GM23338 (cell line): Measurements from ENCODE around the gene CEP55. TPM values are rescaled to one million over a fixed set of nuclear protein-coding genes. Genes with fewer than 3 reads are reported as not detected.

Experiments
- ATAC-seq: fragments of 200-7000 bp; cut with Tn5 transposase; 3 replicates; pipeline ENCODE4 v1.9.1; 2020
- DNase-seq: peaks from one replicate; pipeline ENCODE4 v3.0.0-alpha.2; 2015; ENCODE audit warnings: low spot score
- H2AFZ ChIP-seq: fragments of 200-600 bp; sonication (generic); 2 replicates; pipeline ENCODE4 v1.8.0; 2016; ENCODE audit warnings: antibody characterized with exemption, mild to moderate bottlenecking, moderate library complexity
- H3F3A ChIP-seq: fragments of 200-600 bp; sonication (generic); replicated peaks from 2 replicates; pipeline ENCODE4 v1.8.0; 2017; ENCODE audit warnings: antibody characterized with exemption, mixed run types, low read depth
- H3K27ac ChIP-seq: fragments of 200-600 bp; sonication (generic); 2 replicates; pipeline ENCODE4 v1.6.1; 2016; ENCODE audit warnings: low read depth
- H3K27me3 ChIP-seq: fragments of 200-600 bp; sonication (generic); 2 replicates; pipeline ENCODE4 v1.8.0; 2016; ENCODE audit warnings: mild to moderate bottlenecking, mixed run types, moderate library complexity; ENCODE audit not compliant: insufficient read depth
- H3K36me3 ChIP-seq: fragments of 200-600 bp; sonication (generic); 2 replicates; pipeline ENCODE4 v1.8.0; 2016; ENCODE audit warnings: mild to moderate bottlenecking; ENCODE audit not compliant: insufficient read depth
- H3K4me1 ChIP-seq: fragments of 200-600 bp; sonication (generic); 2 replicates; pipeline ENCODE4 v1.8.0; 2016; ENCODE audit warnings: mild to moderate bottlenecking, moderate library complexity; ENCODE audit not compliant: insufficient read depth
- H3K4me2 ChIP-seq: fragments of 200-600 bp; sonication (generic); 2 replicates; pipeline ENCODE4 v1.7.1; 2017; ENCODE audit warnings: mixed run types
- H3K4me3 ChIP-seq: fragments of 200-600 bp; sonication (generic); 2 replicates; pipeline ENCODE4 v1.6.1; 2016; ENCODE audit warnings: mixed run types
- H3K79me2 ChIP-seq: fragments of 200-600 bp; sonication (generic); replicated peaks from 2 replicates; pipeline ENCODE4 v1.8.0; 2017; ENCODE audit warnings: mild to moderate bottlenecking; ENCODE audit not compliant: insufficient read depth
- H3K9me2 ChIP-seq: fragments of 200-600 bp; sonication (generic); 2 replicates; pipeline ENCODE4 v1.8.0; 2017; ENCODE audit not compliant: insufficient read depth
- H4K20me1 ChIP-seq: fragments of 200-600 bp; sonication (generic); replicated peaks from 2 replicates; pipeline ENCODE4 v1.8.0; 2017; ENCODE audit warnings: mild to moderate bottlenecking; ENCODE audit not compliant: insufficient read depth
- H3K27ac Mint-ChIP-seq: 2 replicates; pipeline ENCODE4 v1.8.0; 2020; ENCODE audit warnings: inconsistent platforms, mild to moderate bottlenecking, moderate library complexity, mixed read lengths
- H3K27me3 Mint-ChIP-seq: 3 replicates; pipeline ENCODE4 v1.8.0; 2022; ENCODE audit warnings: low read depth, mild to moderate bottlenecking, moderate library complexity, mixed read lengths, inconsistent platforms; ENCODE audit not compliant: insufficient read depth, poor library complexity
- H3K36me3 Mint-ChIP-seq: 3 replicates; pipeline ENCODE4 v1.8.0; 2021; ENCODE audit warnings: low read depth, mild to moderate bottlenecking, inconsistent platforms, moderate library complexity, mixed read lengths
- H3K4me1 Mint-ChIP-seq: 3 replicates; pipeline ENCODE4 v1.8.0; 2020; ENCODE audit warnings: mild to moderate bottlenecking, inconsistent platforms, mixed read lengths
- H3K4me3 Mint-ChIP-seq: 3 replicates; pipeline ENCODE4 v1.8.0; 2021; ENCODE audit warnings: moderate library complexity, mild to moderate bottlenecking, inconsistent platforms, mixed read lengths
- H3K9me3 Mint-ChIP-seq: 3 replicates; pipeline ENCODE4 v1.8.0; 2020; ENCODE audit warnings: moderate library complexity, mild to moderate bottlenecking, inconsistent platforms, mixed read lengths
- CREB1 ChIP-seq: fragments of 250-450 bp; sonication (Bioruptor Pico); IDR thresholded peaks from 2 replicates; pipeline ENCODE4 v1.5.0; 2020; ENCODE audit warnings: low read depth, mild to moderate bottlenecking, moderate library complexity
- CTCF ChIP-seq, 2 experiments: fragments of 200-600 bp in 1 of 2; sonication (generic) in 1 of 2; conservative IDR thresholded peaks; 2 replicates each; pipeline versions ENCODE4 v1.5.1 to v1.6.1; 2016 to 2017; ENCODE audit warnings: antibody characterized with exemption in 2 of 2, low read depth in 2 of 2, mild to moderate bottlenecking in 2 of 2, moderate library complexity in 1 of 2
- EZH2 ChIP-seq: fragments of 200-600 bp; sonication (generic); IDR thresholded peaks from one replicate; pipeline ENCODE4 v1.8.0; 2017; ENCODE audit warnings: antibody characterized with exemption, mild to moderate bottlenecking, low read depth; ENCODE audit not compliant: unreplicated experiment
- EZH2phosphoT487 ChIP-seq: fragments of 200-600 bp; sonication (generic); IDR thresholded peaks from one replicate; pipeline ENCODE4 v1.8.1; 2018; ENCODE audit warnings: antibody characterized with exemption; ENCODE audit not compliant: unreplicated experiment
- JUNB ChIP-seq: IDR thresholded peaks from one replicate; pipeline ENCODE4 v1.6.1; 2016; ENCODE audit warnings: antibody characterized with exemption; ENCODE audit not compliant: unreplicated experiment
- NANOG ChIP-seq: IDR thresholded peaks from 2 replicates; pipeline ENCODE4 v1.6.1; 2016; ENCODE audit warnings: antibody characterized with exemption, borderline replicate concordance
- POLR2AphosphoS5 ChIP-seq: IDR thresholded peaks from 2 replicates; pipeline ENCODE4 v1.6.1; 2016; ENCODE audit warnings: antibody characterized with exemption, low read depth
- REST ChIP-seq: IDR thresholded peaks from one replicate; pipeline ENCODE4 v1.6.1; 2018; ENCODE audit warnings: antibody characterized with exemption; ENCODE audit not compliant: unreplicated experiment
- STAT1 ChIP-seq: IDR thresholded peaks from one replicate; pipeline ENCODE4 v1.6.1; 2016; ENCODE audit warnings: antibody characterized with exemption; ENCODE audit not compliant: unreplicated experiment
- ZNF114 ChIP-seq: fragments of 250-450 bp; sonication (Bioruptor Pico); IDR thresholded peaks from 2 replicates; pipeline ENCODE4 v1.5.0; 2020; ENCODE audit warnings: mild to moderate bottlenecking, moderate library complexity
- ZNF331 ChIP-seq: fragments of 250-450 bp; sonication (Bioruptor Pico); IDR thresholded peaks from 2 replicates; pipeline ENCODE4 v1.5.0; 2020; ENCODE audit warnings: low read depth, mild to moderate bottlenecking, moderate library complexity
- polyA plus RNA-seq: library from polyadenylated mRNA; unstranded; fragments of >200 nt; fragmentation: Nextera tagmentation; extraction: Ambion mirVana; gene quantifications from 2 replicates; pipeline ENCODE4 v1.2.1, GENCODE V29; 2016
- total RNA-seq: library from RNA; depleted of rRNA; stranded (reverse); fragments of >200 nt; shearing (Covaris generic); gene quantifications from 2 replicates; pipeline ENCODE4 v1.2.3, GENCODE V29; 2014
- TF ChIP-seq, protein P1 (sequence below): fragments of 250-450 bp; sonication (Bioruptor Pico); IDR thresholded peaks from 2 replicates; pipeline ENCODE4 v1.5.0; 2020; ENCODE audit warnings: mild to moderate bottlenecking, moderate library complexity
- TF ChIP-seq, protein P2 (sequence below): IDR thresholded peaks from 2 replicates; pipeline ENCODE4 v1.6.1; 2016; ENCODE audit warnings: antibody characterized with exemption

CEP55 gene
- total and polyA plus RNA-seq, 2 experiments from 2014 or later = 12.4 to 22.4 TPM

- Histone ChIP-seq H3K4me3 (no peak overlapping the region), H3K27me3 (no peaks in the 10 kb centered on the region), H4K20me1 (no peaks in the 10 kb centered on the region), H3K9me2 (no peaks in the 10 kb centered on the region), H2AFZ (no peak overlapping the region), H3K4me1 (0 out of 2 replicates have a peak, but pooled peaks cover 4% of the 10 kb centered on the region), H3K27ac (no peak overlapping the region), H3F3A (no peaks in the 10 kb centered on the region), H3K79me2 (no peaks in the 10 kb centered on the region), H3K4me2 (no peak overlapping the region), H3K36me3 (no peaks in the 10 kb centered on the region)
- DNase-seq = no peak
- peaks cover 3% of the 10 kb centered on the region for H3K27me3 Mint-ChIP-seq
- no peak overlapping the region for H3K27ac Mint-ChIP-seq
- H3K4me1 Mint-ChIP-seq = peaks cover 5% of the 10 kb centered on the region; the same call in 2 of the 3 replicates
- TF ChIP-seq EZH2 (no peak), CREB1 (no peak), JUNB (no peak), NANOG (no peak), CTCF (conservative IDR thresholded peaks at IDR 0.05; ENCODE audit: low read depth in 2 of 2) (no peak), ZNF114 (CRISPR knock-in tag) (no peak), EZH2phosphoT487 (no peak), REST (no peak), ZNF331 (no peak), STAT1 (no peak), POLR2AphosphoS5 (no peak)
- TF ChIP-seq, protein P1, sequence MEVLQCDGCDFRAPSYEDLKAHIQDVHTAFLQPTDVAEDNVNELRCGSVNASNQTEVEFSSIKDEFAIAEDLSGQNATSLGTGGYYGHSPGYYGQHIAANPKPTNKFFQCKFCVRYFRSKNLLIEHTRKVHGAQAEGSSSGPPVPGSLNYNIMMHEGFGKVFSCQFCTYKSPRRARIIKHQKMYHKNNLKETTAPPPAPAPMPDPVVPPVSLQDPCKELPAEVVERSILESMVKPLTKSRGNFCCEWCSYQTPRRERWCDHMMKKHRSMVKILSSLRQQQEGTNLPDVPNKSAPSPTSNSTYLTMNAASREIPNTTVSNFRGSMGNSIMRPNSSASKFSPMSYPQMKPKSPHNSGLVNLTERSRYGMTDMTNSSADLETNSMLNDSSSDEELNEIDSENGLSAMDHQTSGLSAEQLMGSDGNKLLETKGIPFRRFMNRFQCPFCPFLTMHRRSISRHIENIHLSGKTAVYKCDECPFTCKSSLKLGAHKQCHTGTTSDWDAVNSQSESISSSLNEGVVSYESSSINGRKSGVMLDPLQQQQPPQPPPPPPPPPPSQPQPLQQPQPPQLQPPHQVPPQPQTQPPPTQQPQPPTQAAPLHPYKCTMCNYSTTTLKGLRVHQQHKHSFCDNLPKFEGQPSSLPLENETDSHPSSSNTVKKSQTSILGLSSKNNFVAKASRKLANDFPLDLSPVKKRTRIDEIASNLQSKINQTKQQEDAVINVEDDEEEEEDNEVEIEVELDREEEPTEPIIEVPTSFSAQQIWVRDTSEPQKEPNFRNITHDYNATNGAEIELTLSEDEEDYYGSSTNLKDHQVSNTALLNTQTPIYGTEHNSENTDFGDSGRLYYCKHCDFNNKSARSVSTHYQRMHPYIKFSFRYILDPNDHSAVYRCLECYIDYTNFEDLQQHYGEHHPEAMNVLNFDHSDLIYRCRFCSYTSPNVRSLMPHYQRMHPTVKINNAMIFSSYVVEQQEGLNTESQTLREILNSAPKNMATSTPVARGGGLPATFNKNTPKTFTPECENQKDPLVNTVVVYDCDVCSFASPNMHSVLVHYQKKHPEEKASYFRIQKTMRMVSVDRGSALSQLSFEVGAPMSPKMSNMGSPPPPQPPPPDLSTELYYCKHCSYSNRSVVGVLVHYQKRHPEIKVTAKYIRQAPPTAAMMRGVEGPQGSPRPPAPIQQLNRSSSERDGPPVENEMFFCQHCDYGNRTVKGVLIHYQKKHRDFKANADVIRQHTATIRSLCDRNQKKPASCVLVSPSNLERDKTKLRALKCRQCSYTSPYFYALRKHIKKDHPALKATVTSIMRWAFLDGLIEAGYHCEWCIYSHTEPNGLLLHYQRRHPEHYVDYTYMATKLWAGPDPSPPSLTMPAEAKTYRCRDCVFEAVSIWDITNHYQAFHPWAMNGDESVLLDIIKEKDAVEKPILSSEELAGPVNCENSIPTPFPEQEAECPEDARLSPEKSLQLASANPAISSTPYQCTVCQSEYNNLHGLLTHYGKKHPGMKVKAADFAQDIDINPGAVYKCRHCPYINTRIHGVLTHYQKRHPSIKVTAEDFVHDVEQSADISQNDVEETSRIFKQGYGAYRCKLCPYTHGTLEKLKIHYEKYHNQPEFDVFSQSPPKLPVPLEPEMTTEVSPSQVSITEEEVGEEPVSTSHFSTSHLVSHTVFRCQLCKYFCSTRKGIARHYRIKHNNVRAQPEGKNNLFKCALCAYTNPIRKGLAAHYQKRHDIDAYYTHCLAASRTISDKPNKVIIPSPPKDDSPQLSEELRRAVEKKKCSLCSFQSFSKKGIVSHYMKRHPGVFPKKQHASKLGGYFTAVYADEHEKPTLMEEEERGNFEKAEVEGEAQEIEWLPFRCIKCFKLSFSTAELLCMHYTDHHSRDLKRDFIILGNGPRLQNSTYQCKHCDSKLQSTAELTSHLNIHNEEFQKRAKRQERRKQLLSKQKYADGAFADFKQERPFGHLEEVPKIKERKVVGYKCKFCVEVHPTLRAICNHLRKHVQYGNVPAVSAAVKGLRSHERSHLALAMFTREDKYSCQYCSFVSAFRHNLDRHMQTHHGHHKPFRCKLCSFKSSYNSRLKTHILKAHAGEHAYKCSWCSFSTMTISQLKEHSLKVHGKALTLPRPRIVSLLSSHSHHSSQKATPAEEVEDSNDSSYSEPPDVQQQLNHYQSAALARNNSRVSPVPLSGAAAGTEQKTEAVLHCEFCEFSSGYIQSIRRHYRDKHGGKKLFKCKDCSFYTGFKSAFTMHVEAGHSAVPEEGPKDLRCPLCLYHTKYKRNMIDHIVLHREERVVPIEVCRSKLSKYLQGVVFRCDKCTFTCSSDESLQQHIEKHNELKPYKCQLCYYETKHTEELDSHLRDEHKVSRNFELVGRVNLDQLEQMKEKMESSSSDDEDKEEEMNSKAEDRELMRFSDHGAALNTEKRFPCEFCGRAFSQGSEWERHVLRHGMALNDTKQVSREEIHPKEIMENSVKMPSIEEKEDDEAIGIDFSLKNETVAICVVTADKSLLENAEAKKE = no peak
- TF ChIP-seq, protein P2, sequence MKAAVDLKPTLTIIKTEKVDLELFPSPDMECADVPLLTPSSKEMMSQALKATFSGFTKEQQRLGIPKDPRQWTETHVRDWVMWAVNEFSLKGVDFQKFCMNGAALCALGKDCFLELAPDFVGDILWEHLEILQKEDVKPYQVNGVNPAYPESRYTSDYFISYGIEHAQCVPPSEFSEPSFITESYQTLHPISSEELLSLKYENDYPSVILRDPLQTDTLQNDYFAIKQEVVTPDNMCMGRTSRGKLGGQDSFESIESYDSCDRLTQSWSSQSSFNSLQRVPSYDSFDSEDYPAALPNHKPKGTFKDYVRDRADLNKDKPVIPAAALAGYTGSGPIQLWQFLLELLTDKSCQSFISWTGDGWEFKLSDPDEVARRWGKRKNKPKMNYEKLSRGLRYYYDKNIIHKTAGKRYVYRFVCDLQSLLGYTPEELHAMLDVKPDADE = no peak
- H3K4me3 Mint-ChIP-seq = no peak overlapping the region
- no peaks in the 10 kb centered on the region for H3K9me3 Mint-ChIP-seq
- no peak for ATAC-seq
- H3K36me3 Mint-ChIP-seq = no peaks in the 10 kb centered on the region
Observed at GRCh38 chr10:93454736-93455135, 41.7 kb upstream of the CEP55 start.
